ENCODE results near the gene MYL7.

MYL7 gene

DNA sequence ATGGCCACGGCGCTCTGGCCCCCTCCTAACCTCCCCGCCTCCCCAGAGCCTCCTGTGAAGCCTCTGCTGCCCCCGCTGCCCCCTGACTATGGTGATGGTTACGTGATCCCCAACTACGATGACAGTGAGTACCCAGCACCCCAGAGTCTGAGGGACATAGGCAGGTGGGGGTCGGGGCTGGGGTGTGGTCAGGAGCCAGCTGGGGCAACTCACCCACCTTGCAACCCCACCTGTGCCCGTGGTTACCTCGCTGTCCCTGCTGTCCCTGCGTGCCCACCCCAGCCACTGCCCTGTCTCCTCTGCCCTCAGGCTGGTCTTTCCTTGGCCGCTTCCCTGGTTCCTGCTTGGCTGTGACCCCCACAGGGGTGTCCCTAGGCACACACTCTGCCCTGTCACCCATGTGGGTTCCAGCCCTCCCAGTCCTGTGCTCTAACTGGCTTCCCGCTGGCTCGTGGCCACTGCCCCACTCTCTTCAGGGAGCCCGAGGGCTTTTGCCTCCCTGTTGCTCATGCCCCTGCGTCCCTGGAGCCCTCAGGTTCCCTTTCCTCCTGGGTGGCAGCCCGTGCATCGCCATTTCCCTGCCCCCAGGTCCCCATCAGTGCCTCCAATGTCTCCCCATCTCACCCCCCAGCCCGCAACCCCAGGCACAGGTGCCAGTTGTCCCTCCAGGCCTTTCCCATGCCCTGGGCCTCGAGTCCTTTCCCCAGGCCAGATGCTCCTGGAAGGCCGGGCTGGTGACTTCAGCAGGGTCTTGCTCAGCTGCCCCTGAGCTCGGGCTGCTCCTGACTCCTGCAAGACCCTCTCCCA, 33.0 kb downstream of the MYL7 start:
- TF ChIP-seq, protein P1, sequence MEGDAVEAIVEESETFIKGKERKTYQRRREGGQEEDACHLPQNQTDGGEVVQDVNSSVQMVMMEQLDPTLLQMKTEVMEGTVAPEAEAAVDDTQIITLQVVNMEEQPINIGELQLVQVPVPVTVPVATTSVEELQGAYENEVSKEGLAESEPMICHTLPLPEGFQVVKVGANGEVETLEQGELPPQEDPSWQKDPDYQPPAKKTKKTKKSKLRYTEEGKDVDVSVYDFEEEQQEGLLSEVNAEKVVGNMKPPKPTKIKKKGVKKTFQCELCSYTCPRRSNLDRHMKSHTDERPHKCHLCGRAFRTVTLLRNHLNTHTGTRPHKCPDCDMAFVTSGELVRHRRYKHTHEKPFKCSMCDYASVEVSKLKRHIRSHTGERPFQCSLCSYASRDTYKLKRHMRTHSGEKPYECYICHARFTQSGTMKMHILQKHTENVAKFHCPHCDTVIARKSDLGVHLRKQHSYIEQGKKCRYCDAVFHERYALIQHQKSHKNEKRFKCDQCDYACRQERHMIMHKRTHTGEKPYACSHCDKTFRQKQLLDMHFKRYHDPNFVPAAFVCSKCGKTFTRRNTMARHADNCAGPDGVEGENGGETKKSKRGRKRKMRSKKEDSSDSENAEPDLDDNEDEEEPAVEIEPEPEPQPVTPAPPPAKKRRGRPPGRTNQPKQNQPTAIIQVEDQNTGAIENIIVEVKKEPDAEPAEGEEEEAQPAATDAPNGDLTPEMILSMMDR (IDR thresholded peaks at IDR 0.05; ENCODE audit: low read depth, low read length, missing control alignments) = no peak
- no peak overlapping the region for H3K4me3 ChIP-seq (replicated peaks; ENCODE audit: low read depth, low read length)
- no peak for DNase-seq (ENCODE audit: extremely low read depth, low read depth)

GRCh38 chr7:44107116-44107960, 33.8 kb downstream of the MYL7 start:
- no peak for DNase-seq (ENCODE audit: extremely low read depth, low read depth)
- peak overlapping the region; percentile 55; the same call in 1 of the 2 replicates for H3K4me3 ChIP-seq (replicated peaks; ENCODE audit: low read depth, low read length)
- TF ChIP-seq, protein P1 (IDR thresholded peaks at IDR 0.05; ENCODE audit: low read depth, low read length, missing control alignments) = no peak

- TF ChIP-seq, protein P1 (IDR thresholded peaks at IDR 0.05; ENCODE audit: low read depth, low read length, missing control alignments) = no peak
- DNase-seq (ENCODE audit: extremely low read depth, low read depth) = no peak
- peak overlapping the region; percentile 55 for H3K4me3 ChIP-seq (replicated peaks; ENCODE audit: low read depth, low read length)
These were observed 34.6 kb downstream of the MYL7 start for GRCh38 chr7:44106311-44107065.

GRCh38 chr7:44105832-44106231, 35.3 kb downstream of the MYL7 start:
- no peak for DNase-seq (ENCODE audit: extremely low read depth, low read depth)
- TF ChIP-seq, protein P1 (IDR thresholded peaks at IDR 0.05; ENCODE audit: low read depth, low read length, missing control alignments) = no peak
- H3K4me3 ChIP-seq (replicated peaks; ENCODE audit: low read depth, low read length) = peak overlapping the region; percentile 55

DNA sequence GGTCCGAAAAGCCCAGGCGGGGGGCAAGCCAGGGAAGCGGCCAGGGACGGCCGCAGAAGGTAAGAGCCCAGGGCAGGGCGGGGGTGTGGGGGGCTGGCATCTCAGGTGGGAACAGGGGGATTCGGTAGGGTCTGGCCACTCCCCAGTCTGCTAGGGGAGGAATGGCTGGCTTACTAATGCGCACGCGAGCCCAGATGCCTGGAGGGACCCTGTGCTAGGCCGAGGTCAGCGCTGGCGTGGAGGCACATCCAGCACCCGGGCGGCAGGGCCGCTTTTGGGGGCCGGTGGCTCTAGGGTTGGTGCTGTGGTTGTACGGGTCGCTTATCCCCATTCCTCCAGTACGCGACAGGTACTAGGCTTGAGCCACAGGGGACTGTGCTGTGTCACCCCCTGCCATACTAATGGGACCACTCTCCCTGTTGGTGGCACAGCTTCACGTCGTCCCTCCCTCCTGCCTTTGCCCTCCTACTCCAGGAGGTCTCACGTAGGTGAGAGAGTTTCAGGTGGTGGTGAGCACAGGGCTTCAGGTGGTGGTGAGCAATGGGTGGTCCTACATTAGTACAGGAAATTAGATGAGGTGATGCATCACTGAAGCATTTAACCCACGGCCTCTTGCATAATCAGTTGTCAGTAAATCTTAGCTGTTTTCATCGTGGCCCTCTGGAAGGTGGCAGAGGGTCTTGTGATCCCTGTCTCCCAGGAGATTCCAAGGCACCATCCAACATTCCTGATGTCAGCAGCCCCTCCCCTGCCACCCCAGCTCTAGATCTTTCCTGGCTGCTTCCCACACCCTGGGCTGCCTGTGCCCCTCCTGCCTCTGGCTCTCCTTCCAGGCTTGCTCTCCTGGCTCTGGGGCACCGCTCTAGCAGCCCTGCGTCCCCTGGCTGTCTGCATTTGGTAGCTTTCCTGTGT, 36.0 kb downstream of the MYL7 start:
- DNase-seq (ENCODE audit: extremely low read depth, low read depth) = no peak
- H3K4me3 ChIP-seq (replicated peaks; ENCODE audit: low read depth, low read length) = peak overlapping the region; percentile 55
- TF ChIP-seq, protein P1 (IDR thresholded peaks at IDR 0.05; ENCODE audit: low read depth, low read length, missing control alignments) = no peak
